Muscle layer of duodenum (tissue), 2 donors: ENCODE results near the gene POLR3C.
"Not testable (repeated sequence)": the region's sequence is repeated elsewhere in the genome, so short reads cannot be mapped to it uniquely, and the experiment has no call there.

ENCODE experiments used
- H3K27ac ChIP-seq: one replicate; pipeline ENCODE4 v1.7.0; 2013; ENCODE audit warnings: mild to moderate bottlenecking, low read length
- H3K27me3 ChIP-seq: one replicate; pipeline ENCODE4 v1.7.0; 2013; ENCODE audit warnings: low read depth, mild to moderate bottlenecking, control low read depth, low read length
- H3K36me3 ChIP-seq, 2 donors: one replicate each; pipeline ENCODE4 v1.7.0; 2013; ENCODE audit warnings: low read length in 2 of 2, control low read depth in 1 of 2, mild to moderate bottlenecking in 1 of 2; ENCODE audit not compliant: insufficient read depth in 2 of 2, control insufficient read depth in 1 of 2
- H3K4me1 ChIP-seq, 2 donors: one replicate each; pipeline ENCODE4 v1.7.0; 2013; ENCODE audit warnings: low read length in 2 of 2, mild to moderate bottlenecking in 2 of 2, control low read depth in 1 of 2, moderate library complexity in 1 of 2; ENCODE audit not compliant: insufficient read depth in 2 of 2, control insufficient read depth in 1 of 2
- H3K4me3 ChIP-seq, 2 donors: one replicate each; pipeline ENCODE4 v1.7.0; 2013; ENCODE audit warnings: low read length in 2 of 2, low read depth in 1 of 2, mild to moderate bottlenecking in 1 of 2
- H3K9me3 ChIP-seq, 2 donors: one replicate each; pipeline ENCODE4 v1.7.0; 2013; ENCODE audit warnings: low read length in 2 of 2, control low read depth in 1 of 2, mild to moderate bottlenecking in 1 of 2; ENCODE audit not compliant: control insufficient read depth in 1 of 2
- donor health status: healthy.

The POLR3C gene

DNA sequence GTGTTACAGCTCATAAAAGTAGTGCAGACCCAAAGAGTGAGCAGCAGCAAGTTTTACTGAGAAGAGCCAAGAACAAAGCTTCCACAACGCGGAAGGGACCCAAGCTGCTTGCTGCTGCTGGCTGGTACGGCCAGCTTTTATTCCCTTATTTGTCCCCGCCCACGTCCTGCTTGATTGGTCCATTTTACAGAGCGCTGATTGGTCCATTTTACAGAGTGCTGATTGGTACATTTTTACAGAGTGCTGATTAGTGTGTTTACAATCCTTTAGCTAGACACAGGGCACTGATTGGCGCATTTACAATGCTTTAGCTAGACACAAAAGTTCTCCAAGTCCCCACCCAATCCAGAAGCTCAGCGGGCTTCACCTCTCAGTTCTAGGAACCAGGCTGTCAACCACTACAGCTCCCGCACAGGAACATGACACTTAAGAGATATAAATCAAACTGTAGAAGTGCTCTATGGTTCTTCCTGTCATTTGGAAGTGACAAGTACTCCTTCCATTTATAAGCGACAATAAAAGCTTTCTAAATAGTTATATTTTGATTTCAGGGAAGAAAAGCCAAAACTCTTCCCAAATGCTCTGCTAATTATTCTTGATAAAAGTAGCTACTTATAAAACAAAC lies 28.6 kb upstream of the POLR3C start:
- no peaks in the 10 kb centered on the region for H3K27me3 ChIP-seq
- H3K9me3 ChIP-seq = peaks cover 5 to 7% of the 10 kb centered on the region in 2 donors
- H3K27ac ChIP-seq = no peak overlapping the region
- H3K4me3 ChIP-seq = no peak overlapping the region
- H3K36me3 ChIP-seq = peaks cover 0 to 5% of the 10 kb centered on the region in 2 donors
- H3K4me1 ChIP-seq = no peaks in the 10 kb centered on the region

DNA sequence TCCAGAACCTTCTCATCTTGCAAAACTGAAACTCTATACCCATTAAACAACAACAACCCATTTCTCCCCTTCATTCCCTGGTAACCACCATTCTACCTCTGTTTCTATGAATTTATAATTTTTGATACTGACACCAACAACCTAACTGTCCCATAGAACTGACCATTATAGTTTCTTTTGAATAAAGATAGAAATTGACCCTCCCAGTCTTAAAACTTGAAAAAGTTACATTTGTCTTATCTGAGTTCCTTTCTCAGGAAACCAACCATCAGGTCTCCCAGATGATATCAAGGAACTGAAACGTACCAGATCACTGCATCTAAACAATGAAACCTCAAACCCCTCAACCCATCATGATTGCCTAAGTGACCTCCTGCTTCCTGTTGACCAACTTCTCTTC lies 27.2 kb upstream of the POLR3C start:
- H3K4me1 ChIP-seq = no peaks in the 10 kb centered on the region
- no peaks in the 10 kb centered on the region for H3K27me3 ChIP-seq
- peaks cover 5 to 7% of the 10 kb centered on the region in 2 donors for H3K9me3 ChIP-seq
- H3K4me3 ChIP-seq = no peak overlapping the region
- peaks cover 0 to 5% of the 10 kb centered on the region in 2 donors for H3K36me3 ChIP-seq
- no peak overlapping the region for H3K27ac ChIP-seq

DNA sequence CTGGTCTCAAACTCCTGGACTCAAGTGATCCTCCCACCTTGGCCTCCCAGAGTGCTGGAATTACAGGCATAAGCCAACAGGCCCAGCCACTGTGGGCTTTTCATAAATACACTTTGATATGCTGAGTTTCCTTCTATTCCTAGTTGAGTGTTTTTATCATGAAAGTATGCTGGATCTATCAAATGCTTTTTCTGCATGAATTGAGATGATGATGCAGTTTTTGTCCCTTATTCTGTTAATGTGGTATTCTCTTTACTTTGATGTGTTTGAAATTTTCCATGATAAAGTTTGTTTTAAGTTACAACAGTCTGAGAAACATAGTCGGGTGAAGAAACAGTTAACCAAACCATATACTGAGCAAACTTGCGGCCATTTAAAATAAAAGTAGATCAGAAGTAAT lies 24.2 kb upstream of the POLR3C start:
- Histone ChIP-seq H3K27ac (no peak overlapping the region), H3K27me3 (no peaks in the 10 kb centered on the region), H3K4me3 (no peak overlapping the region), H3K36me3 (no peaks in the 10 kb centered on the region), H3K4me1 (peaks cover 0 to 9% of the 10 kb centered on the region in 2 donors), H3K9me3 (peaks cover 5 to 7% of the 10 kb centered on the region in 2 donors)

DNA sequence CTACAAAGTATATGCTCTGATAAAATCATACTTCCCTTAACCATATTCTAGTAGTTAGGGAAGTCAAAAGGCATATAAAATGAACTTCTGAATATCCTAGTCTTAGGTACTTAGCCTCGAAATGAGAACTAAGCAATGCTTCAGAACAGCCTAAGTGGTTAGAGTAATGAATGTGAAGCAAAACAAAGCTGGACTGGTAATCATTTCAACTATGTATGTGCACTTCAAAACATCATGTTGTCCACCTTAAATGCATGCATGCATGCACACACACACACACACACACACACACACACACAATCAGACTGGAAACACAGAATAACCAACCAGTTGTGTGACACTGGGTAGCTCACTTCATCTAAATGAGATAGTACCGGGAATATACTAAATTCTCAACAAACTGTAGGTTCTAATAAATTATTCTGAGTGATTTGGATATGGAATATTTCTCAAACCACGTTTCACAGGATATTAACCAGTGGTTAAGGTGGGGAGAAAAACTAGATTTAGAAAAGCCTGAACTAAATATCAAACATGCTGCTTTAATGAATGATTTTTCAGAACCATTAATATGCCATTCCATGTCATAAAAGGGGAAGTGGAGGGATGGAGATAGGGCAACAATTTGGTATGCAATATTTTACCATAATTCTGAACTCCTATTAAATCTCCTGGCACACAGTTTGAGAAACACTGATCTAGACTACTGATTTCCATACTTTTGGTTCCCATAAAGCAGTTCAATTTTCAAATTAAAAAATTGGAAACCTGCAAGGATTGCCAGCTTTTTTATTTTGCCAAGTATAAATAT lies 19.6 kb upstream of the POLR3C start:
- Histone ChIP-seq H3K27ac (no peak overlapping the region), H3K4me1 (peaks cover 0 to 21% of the 10 kb centered on the region in 2 donors), H3K36me3 (no peaks in the 10 kb centered on the region), H3K9me3 (no peaks in the 10 kb centered on the region), H3K27me3 (no peaks in the 10 kb centered on the region), H3K4me3 (no peak overlapping the region)

DNA sequence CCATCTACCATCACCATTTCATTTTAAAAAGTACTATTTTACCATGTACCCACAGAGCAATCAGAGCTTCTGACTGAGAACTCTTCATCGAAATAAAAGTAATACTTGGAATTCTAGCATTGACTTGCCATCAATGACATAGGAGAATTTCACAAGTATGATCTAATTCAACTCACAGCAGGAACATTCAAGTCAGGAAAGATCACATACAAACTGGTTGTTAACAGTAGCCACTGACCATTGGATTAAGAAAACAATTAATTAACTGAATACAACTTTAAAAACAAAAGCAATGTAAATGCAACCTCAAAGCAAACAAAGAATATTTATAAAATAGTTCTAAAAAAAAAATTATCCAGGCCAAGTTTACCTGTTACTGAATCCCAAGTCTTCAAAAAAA lies 18.9 kb upstream of the POLR3C start:
- Histone ChIP-seq H3K27ac (no peak overlapping the region), H3K9me3 (no peaks in the 10 kb centered on the region), H3K36me3 (no peaks in the 10 kb centered on the region), H3K27me3 (no peaks in the 10 kb centered on the region), H3K4me1 (peaks cover 0 to 21% of the 10 kb centered on the region in 2 donors), H3K4me3 (no peak overlapping the region)

DNA sequence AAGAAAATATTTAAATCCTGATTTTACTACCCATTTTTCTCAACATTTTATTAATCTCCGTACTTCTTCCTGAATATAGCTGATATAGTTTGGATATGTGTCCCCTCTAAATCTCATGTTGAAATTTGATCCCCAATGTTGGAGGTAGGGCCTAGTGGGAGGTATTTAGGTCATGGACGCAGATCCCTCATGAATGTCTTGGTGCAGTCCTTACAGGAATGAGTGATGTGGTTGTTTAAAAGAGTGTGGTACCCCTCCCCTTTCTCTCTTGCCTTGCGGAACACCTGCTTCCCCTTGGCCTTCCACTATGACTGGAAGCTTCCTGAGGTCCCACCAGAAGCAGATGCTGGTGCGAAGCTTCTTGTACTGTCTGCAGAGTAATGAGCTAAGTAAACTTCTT lies 17.6 kb upstream of the POLR3C start:
- no peaks in the 10 kb centered on the region for H3K9me3 ChIP-seq
- no peaks in the 10 kb centered on the region for H3K27me3 ChIP-seq

DNA sequence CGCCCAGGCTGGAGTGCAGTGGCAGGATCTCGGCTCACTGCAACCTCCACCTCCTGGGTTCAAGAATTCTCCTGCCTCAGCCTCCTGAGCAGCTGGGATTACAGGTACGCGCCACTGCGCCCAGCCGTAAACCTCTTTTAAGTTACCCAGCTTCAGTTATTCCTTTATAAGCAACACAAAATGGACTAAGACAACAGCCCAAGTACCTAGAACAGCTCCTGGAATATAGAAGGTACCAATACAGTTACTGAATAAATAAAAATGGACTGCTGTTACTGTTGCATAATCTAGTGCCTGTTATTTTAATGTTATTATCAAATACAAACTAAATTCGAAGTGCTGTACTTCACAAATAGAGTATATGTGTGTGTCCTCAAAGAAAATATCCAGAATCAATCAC lies 17.2 kb upstream of the POLR3C start:
- no peaks in the 10 kb centered on the region for H3K27me3 ChIP-seq
- H3K4me1 ChIP-seq = peaks cover 0 to 21% of the 10 kb centered on the region in 2 donors
- no peaks in the 10 kb centered on the region for H3K9me3 ChIP-seq
- no peak overlapping the region for H3K4me3 ChIP-seq
- no peaks in the 10 kb centered on the region for H3K36me3 ChIP-seq
- no peak overlapping the region for H3K27ac ChIP-seq

More for the DNA sequence above, 17.6 kb upstream of the POLR3C start:
- H3K27ac ChIP-seq = no peak overlapping the region
- peaks cover 0 to 21% of the 10 kb centered on the region in 2 donors for H3K4me1 ChIP-seq
- no peaks in the 10 kb centered on the region for H3K36me3 ChIP-seq
- no peak overlapping the region for H3K4me3 ChIP-seq

DNA sequence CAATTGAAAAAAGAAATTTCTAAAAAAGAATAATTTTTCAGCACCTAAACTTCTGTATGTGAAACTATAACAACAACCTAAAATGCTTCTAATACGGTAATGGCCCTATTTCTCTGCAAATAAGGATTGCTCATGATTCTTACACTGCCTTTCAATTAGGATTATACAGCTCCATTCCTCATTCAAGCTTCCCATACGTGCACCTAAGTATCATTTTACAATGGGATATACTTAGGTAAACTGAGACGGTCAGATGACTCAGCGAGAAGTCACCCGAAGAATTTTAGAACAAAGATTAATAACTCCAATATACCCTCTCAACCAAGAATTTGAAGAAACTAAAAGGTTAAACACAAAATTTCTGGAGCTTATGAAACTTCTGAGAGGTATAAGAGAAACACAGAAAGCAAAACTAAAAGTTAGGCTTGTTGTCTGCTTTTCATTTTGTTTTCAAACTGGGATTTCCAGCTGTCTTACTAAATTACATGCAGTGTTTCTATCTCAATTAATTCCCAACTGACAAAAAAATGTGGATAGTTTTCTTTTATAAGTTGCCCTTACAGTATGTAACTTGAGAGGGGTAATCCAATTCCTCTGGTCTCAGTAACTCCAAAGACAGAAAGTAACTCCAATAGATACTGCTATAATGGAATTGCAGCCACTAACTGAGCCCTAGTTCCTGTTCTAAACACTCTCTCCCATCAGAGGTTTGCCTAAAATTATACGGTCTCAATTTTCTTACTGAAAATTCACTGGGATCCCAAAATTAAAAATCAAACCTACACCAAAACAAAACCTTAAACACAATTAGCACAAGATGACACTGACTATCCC lies 10.8 kb upstream of the POLR3C start:
- not testable (repeated sequence) for H3K9me3 ChIP-seq, H3K4me3 ChIP-seq, H3K36me3 ChIP-seq, H3K27me3 ChIP-seq, H3K27ac ChIP-seq, H3K4me1 ChIP-seq

DNA sequence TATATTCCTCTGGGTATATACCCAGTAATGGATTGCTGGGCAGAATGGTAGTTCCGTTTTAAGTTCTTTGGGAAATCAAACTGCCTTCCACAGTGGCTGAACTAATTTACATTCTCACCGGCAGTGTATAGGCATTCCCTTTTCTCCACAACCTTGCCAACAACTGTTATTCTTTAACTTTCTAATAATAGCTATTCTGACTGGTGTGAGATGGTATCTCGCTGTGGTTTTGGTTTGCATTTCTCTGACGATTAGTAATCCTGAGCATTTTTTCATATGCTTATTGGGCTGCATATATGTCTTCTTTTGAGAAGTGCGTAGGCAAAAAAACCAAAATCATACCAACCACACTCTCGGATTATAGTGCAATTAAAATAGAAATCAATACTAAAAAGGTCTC lies 5.9 kb upstream of the POLR3C start:
- not testable (repeated sequence) for H3K4me1 ChIP-seq, H3K27ac ChIP-seq, H3K9me3 ChIP-seq, H3K36me3 ChIP-seq, H3K27me3 ChIP-seq, H3K4me3 ChIP-seq

DNA sequence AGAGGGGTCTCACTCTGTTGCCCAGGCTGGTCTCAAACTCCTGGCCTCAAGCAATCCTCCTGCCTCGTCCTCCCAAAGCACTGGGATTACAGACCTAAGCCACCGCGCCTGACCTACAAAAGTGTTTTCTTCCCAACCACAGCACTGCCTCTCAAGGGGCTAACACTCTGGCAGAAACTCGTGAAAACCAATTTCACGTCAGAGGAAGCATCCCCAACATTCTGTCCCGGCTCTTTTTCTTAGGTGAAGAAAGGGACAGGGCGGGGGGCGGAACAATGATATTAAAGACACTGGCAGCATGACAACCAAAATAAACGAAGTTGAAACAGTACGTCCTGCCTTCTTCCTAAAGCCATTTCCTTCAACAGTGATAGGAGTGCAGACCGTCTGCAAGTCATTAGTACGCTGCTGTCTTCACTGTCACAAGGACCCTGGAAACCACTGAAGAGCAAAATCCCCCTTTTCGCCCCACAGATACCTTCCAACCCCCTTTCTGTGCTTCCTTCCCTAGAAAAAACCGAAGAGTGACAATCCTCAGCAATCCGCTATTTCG lies 1.1 kb upstream of the POLR3C start:
- Histone ChIP-seq H3K4me1 (peaks cover 0 to 11% of the 10 kb centered on the region in 2 donors), H3K36me3 (peaks cover 15 to 21% of the 10 kb centered on the region in 2 donors)
- H3K27ac ChIP-seq, H3K27me3 ChIP-seq, H3K9me3 ChIP-seq, H3K4me3 ChIP-seq: not testable (repeated sequence)

DNA sequence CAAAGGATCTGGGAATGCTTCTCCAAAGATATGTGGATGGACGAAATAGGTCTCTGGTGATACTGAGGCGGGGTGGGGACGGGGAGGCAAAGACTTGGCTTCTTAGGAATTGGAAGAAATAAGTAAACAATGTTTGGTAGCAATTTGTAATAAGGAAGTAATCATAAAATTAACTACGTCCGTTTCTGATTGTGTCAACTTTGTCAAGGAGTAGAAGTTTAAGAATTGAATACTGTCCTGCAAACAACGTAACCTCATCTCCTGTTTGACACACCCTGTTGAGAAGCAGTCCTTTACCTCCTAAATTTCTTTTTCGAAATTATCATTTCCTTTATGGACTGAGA lies 471 bp downstream of the POLR3C start:
- H3K9me3 ChIP-seq = no peaks in the 10 kb centered on the region
- H3K4me3 ChIP-seq = peak overlapping the region; percentile 84 to 98
- peaks cover 0 to 11% of the 10 kb centered on the region in 2 donors for H3K4me1 ChIP-seq
- peaks cover 30 to 35% of the 10 kb centered on the region in 2 donors for H3K36me3 ChIP-seq
- H3K27ac ChIP-seq = peak overlapping the region; percentile 94
- no peaks in the 10 kb centered on the region for H3K27me3 ChIP-seq
